Right lobe of liver (tissue), 4 donors: Measurements from ENCODE around the gene DENND6A.
"Not testable (repeated sequence)": the region's sequence is repeated elsewhere in the genome, so short reads cannot be mapped to it uniquely, and the experiment has no call there.

ENCODE experiments used
- POLR2A ChIP-seq: fragments of 450-650 bp; IDR thresholded peaks from one replicate; pipeline ENCODE4 v1.6.1; 2017; ENCODE audit warnings: antibody characterized with exemption, mild to moderate bottlenecking
- TF ChIP-seq, protein P1 (sequence below), 4 donors: fragments of 200-600 bp in 3 of 4; fragments of 450-650 bp in 1 of 4; IDR thresholded peaks; one replicate each; pipeline versions ENCODE4 v1.5.1 to v1.8.0; 2016 to 2022; ENCODE audit warnings: antibody characterized with exemption in 4 of 4, mild to moderate bottlenecking in 2 of 4
- donor health status: DM: no; HTN: no; CAD: no.
- donor health status: DM: no; HTN: no; CAD: no.
- donor health status: DM: no; HTN: yes; CAD: no.

DNA sequence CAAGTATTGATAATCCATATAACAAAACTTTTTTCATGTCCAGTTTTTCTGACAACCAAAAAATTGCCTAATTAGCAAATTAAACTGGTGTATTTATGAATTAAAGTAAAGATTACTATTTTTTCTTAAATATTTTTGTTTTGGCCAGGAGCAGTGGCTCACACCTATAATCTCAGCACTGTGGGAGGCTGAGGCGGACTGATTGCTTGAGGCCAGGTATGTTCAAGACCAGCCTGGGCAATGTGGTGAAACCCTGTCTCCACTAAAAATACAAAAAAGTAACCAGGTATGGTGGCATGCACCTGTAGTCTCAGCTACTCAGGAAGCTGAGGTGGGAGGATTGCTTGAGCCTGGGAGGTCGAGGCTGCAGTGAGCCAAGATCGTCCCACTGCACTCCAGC, 12.5 kb upstream of the DENND6A start:
- TF ChIP-seq, protein P1, sequence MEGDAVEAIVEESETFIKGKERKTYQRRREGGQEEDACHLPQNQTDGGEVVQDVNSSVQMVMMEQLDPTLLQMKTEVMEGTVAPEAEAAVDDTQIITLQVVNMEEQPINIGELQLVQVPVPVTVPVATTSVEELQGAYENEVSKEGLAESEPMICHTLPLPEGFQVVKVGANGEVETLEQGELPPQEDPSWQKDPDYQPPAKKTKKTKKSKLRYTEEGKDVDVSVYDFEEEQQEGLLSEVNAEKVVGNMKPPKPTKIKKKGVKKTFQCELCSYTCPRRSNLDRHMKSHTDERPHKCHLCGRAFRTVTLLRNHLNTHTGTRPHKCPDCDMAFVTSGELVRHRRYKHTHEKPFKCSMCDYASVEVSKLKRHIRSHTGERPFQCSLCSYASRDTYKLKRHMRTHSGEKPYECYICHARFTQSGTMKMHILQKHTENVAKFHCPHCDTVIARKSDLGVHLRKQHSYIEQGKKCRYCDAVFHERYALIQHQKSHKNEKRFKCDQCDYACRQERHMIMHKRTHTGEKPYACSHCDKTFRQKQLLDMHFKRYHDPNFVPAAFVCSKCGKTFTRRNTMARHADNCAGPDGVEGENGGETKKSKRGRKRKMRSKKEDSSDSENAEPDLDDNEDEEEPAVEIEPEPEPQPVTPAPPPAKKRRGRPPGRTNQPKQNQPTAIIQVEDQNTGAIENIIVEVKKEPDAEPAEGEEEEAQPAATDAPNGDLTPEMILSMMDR (IDR thresholded peaks at IDR 0.05), result not testable (repeated sequence)
- not testable (repeated sequence) for TF ChIP-seq POLR2A
